GM19099 (cell line): ENCODE results near the gene MYORG.

Source experiments
- POLR2A ChIP-seq: IDR thresholded peaks from 3 replicates; pipeline ENCODE4 v1.6.1; 2011; ENCODE audit warnings: low read depth; ENCODE audit not compliant: insufficient read length; ENCODE audit errors: extremely low read depth

MYORG gene

DNA sequence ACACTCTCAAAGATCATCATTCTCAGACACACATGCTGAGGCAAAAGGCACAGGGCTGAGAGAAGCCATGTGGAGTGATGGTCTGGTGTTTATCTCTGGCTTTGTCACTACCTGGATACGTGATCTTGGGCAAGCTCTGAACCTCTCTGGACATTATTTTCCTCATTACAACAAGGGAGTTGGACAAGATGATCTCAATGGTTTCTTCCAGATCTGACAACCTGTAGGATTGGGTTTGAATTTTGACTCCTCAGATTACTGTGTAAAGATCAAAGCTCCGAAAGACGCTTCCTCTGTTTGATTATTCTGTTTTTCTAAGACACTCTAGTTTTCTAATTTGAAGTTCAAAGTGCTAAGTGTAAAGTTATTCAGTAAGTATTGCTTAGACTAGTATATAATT, 27.4 kb downstream of the MYORG start:
- TF ChIP-seq POLR2A = no peak

DNA sequence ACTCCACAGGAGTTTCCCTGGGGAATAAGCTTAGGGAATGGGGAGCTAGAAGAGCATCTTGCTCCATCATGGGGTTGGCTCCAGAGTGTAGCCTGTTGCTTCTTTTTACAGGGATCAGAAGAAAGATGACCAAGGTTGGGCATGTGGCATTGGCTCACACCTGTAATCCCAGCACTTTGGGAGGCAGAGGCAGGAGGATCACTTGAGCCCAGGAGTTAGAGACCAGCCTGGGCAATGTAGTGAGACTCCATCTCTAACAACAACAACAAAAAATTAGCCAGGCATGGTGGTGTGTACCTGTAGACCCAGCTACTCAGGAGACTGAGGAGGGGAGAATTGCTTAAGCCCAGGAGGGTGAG, 28.9 kb downstream of the MYORG start:
- no peak for TF ChIP-seq POLR2A

DNA sequence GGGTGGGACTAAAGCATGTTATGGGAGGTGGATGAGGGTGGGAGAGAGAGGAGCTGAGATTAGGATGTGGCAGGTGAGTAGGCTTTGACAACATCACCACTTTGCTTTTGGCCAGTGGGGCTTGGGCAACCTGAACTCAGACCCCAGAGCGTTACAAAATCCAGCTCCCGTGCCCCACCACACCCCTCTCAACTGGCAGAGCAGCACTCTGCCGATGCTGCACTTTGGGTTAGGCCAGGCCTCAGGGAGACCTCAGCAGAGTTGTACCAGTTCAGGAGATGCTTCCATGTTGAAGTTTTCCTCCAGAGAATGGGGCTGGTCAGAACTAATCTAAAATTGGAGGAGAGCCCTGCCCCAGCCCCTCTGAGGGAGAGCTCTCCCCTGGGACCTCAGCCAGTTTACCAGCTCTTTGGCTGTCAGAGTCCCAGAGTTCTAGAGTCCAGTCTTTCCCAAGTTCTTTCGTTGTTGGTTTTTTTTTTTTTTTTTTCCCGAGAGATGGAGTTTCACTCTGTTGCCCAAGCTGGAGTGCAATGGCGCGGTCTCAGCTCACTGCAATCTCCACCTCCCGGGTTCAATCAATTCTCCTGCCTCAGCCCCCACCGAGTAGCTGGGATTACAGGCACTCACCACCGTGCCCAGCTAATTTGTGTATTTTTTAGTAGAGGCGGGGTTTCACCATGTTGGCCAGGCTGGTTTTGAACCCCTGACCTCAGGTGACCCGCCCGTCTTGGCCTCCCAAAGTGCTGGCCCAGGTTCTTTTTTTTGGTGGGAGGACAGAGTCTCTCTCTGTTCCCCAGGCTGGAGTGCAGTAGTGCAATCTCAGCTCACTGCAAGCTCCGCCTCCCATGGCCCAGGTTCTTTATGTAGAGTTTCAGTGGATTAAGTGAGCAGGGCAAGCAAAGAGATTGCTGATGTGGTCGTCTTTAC, 29.6 kb downstream of the MYORG start:
- no peak for TF ChIP-seq POLR2A

GRCh38 chr9:34343605-34344004, 33.1 kb downstream of the MYORG start:
- no peak for TF ChIP-seq POLR2A

DNA sequence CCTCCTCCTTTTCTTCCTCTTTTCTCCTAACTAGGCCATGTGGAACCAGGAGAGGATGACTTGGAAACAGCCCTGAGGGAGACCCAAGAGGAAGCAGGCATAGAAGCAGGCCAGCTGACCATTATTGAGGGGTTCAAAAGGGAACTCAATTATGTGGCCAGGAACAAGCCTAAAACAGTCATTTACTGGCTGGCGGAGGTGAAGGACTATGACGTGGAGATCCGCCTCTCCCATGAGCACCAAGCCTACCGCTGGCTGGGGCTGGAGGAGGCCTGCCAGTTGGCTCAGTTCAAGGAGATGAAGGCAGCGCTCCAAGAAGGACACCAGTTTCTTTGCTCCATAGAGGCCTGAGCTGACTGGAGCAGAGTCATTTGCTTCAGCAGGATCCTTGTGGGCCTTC, 33.6 kb downstream of the MYORG start:
- TF ChIP-seq POLR2A = no peak

GRCh38 chr9:34341659-34342295, 34.9 kb downstream of the MYORG start:
- no peak for TF ChIP-seq POLR2A

- no peak for TF ChIP-seq POLR2A
Observed at GRCh38 chr9:34338665-34339385, 37.9 kb downstream of the MYORG start.

- no peak for TF ChIP-seq POLR2A
Observed at GRCh38 chr9:34337403-34337802, 39.3 kb downstream of the MYORG start.

DNA sequence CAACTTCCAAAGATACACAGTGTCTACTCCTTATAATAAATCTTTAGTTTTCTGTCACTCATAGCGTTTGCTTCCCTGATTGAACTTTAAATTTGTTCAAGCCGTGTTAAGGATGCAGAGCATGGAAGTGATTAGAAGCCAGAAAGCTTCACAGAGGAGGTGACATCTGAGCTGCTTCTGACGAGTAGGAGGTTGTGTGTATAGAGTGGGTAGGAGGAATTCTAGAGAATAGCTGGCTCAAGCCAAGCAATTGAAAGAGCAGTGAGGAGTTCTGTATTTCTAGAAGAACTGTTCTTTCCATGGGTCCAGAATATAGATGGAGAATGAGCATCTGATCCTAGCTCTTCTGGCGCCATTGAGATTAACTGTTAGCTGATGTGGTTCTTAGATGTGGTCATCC, 41.3 kb downstream of the MYORG start:
- no peak for TF ChIP-seq POLR2A

GRCh38 chr9:34334916-34335315, 41.8 kb downstream of the MYORG start:
- no peak for TF ChIP-seq POLR2A

GRCh38 chr9:34334337-34334824, 42.3 kb downstream of the MYORG start:
- TF ChIP-seq POLR2A = no peak

DNA sequence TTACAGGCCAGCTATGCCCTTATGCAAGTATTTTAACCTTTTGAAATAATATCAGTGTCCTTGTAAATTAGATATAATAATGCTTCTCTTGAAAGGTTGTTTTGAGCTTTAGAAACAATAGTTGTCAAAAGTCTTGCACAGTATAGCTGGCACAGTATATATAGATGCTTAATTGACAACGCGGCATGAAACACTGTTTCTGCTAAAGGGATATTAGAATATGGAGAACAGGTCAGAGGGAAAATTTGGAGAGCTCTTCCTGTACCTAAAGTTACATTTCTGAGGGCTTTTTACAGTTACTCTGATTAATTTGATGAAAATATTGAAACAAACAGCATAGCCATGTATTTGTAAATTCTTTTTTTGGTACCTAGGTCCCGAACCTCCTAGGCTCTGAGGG, 42.9 kb downstream of the MYORG start:
- no peak for TF ChIP-seq POLR2A

DNA sequence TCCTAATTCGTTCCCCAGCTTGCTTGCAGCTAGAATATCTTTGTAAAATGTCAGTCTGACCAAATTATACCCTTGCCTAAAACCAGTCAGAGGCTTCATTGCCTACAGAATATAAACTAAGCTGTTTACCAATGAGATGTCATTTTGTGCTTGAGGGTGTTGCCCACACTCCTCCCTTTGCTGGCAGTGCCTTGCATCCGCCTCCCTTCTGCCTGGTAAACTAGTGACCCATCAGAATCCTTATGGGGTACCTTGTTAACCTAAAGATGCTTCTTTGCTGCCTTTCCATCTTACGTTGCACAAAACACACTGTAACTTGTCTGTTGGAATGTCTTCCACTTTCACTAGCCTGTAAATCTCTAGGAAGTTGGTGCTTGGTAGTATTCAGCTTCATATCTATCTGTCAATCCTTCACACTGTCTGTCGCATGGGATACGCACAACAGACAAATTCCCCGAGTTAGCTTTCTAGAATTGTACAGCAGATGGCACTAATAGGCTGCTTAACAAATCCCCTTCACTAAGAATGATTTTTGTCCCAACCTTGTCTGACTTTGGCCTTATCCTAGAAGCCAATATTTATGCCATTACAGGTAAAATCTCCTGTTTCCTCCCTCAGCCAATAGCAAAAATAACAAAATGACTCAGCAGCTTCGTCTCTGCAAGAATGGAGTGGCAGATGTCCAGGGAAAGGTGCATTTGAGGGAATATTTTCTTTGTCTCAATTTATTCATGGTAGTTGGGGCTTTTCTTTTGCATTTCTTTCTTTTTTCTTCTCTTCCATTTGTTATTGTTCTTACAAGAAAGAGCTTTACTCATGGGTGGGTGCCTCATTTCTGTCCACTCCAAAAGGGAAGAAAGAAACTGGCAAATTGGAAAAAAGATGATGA, 44.4 kb downstream of the MYORG start:
- TF ChIP-seq POLR2A = no peak

- TF ChIP-seq POLR2A = no peak
Observed at GRCh38 chr9:34331196-34331595, 45.5 kb downstream of the MYORG start.

GRCh38 chr9:34328987-34329832, 47.5 kb downstream of the MYORG start, which contains the start of the genes KIF24 and NUDT2:
TSS of gene KIF24 (minus strand) at chr9:34329268. CDS start at chr9:34311346, 17,922 bp downstream.
TSS of gene NUDT2 (plus strand) at chr9:34329569. CDS start at chr9:34339040, 9,471 bp downstream.
- TF ChIP-seq POLR2A = peak; percentile 87
